B cell (primary cell): ENCODE results near the gene SEPSECS. TPM values are rescaled to one million over a fixed set of nuclear protein-coding genes. Genes with fewer than 3 reads are reported as not detected.

ENCODE experiments used
- ATAC-seq: fragments of 200-7000 bp; cut with Tn5 transposase; one replicate; pipeline ENCODE4 v1.10.0; 2021; ENCODE audit warnings: low read depth, mild to moderate bottlenecking, moderate number of reproducible peaks, moderate library complexity
- CTCF ChIA-PET: fragments of 350-600 bp; sonication (Branson Sonifier 250); formaldehyde crosslinking; loops from one replicate; lab custom pipeline; 2021; ENCODE audit warnings: antibody characterized with exemption, inconsistent platforms; lab: Charles Lee
- POLR2A ChIA-PET: fragments of 350-600 bp; sonication (Branson Sonifier 250); formaldehyde crosslinking; loops from one replicate; lab custom pipeline; 2021; ENCODE audit warnings: antibody characterized with exemption; lab: Charles Lee
- DNase-seq: peaks from one replicate; pipeline ENCODE4 v3.0.0; 2013
- H2AFZ ChIP-seq: 2 replicates; pipeline ENCODE4 v1.6.1; 2012; ENCODE audit warnings: mild to moderate bottlenecking, low read depth, low read length; ENCODE audit not compliant: insufficient read depth, poor library complexity, severe bottlenecking
- H3K27ac ChIP-seq, 2 donors: 1 replicate in 1 of 2; 2 replicates in 1 of 2; pipeline ENCODE4 v1.5.1; 2012 to 2013; ENCODE audit warnings: low read length in 2 of 2, mild to moderate bottlenecking in 2 of 2, moderate library complexity in 1 of 2
- H3K27me3 ChIP-seq, 4 experiments: fragments of 200-600 bp in 1 of 4; sonication (generic) in 1 of 4; replicated peaks in 1 of 4; 1 replicate in 2 of 4; 2 replicates in 2 of 4; pipeline versions ENCODE4 v1.6.1 to v1.7.0; 2013 to 2016; ENCODE audit warnings: low read length in 3 of 4, mild to moderate bottlenecking in 2 of 4, mixed read lengths in 1 of 4, moderate library complexity in 1 of 4; ENCODE audit not compliant: insufficient read depth in 4 of 4, control insufficient read depth in 3 of 4; ENCODE audit errors: control extremely low read depth in 1 of 4
- H3K36me3 ChIP-seq, 2 experiments: replicated peaks in 1 of 2; 1 replicate in 1 of 2; 2 replicates in 1 of 2; pipeline versions ENCODE4 v1.6.1 to v1.7.1; 2013; ENCODE audit warnings: low read length in 1 of 2; ENCODE audit not compliant: insufficient read depth in 2 of 2, control insufficient read depth in 1 of 2; ENCODE audit errors: control extremely low read depth in 1 of 2, extremely low read depth in 1 of 2
- H3K4me1 ChIP-seq, 2 donors: fragments of 200-600 bp in 1 of 2; sonication (generic) in 1 of 2; 1 replicate in 1 of 2; 2 replicates in 1 of 2; pipeline versions ENCODE4 v1.5.1 to v1.6.1; 2013 to 2017; ENCODE audit warnings: low read length in 2 of 2; ENCODE audit not compliant: control insufficient read depth in 2 of 2, insufficient read depth in 2 of 2
- H3K4me2 ChIP-seq: replicated peaks from 2 replicates; pipeline ENCODE3; 2012; ENCODE audit warnings: mild to moderate bottlenecking, low read depth, low read length; ENCODE audit not compliant: poor library complexity, severe bottlenecking
- H3K4me3 ChIP-seq, 5 experiments: fragments of 200-600 bp in 1 of 5; sonication (generic) in 1 of 5; 1 replicate in 3 of 5; 2 replicates in 2 of 5; pipeline versions ENCODE4 v1.5.1 to v1.7.0; 2011 to 2016; ENCODE audit warnings: low read length in 4 of 5, mild to moderate bottlenecking in 4 of 5, low read depth in 2 of 5, control low read depth in 1 of 5, moderate library complexity in 1 of 5; ENCODE audit not compliant: insufficient read depth in 1 of 5; ENCODE audit errors: control extremely low read depth in 1 of 5, extremely low read depth in 1 of 5
- H3K79me2 ChIP-seq: fragments of 200-600 bp; sonication (generic); one replicate; pipeline ENCODE4 v1.6.0; 2016; ENCODE audit warnings: low read length; ENCODE audit not compliant: control insufficient read depth, insufficient read depth
- H3K9ac ChIP-seq: fragments of 200-600 bp; sonication (generic); 2 replicates; pipeline ENCODE4 v1.6.1; 2017; ENCODE audit warnings: mild to moderate bottlenecking, low read length, moderate library complexity
- H3K9me3 ChIP-seq, 3 donors: one replicate each; pipeline versions ENCODE4 v1.6.1 to v1.7.1; 2013; ENCODE audit warnings: low read length in 2 of 3; ENCODE audit not compliant: control insufficient read depth in 2 of 3, insufficient read depth in 1 of 3; ENCODE audit errors: control extremely low read depth in 1 of 3
- H4K20me1 ChIP-seq: 2 replicates; pipeline ENCODE4 v1.6.0; 2012; ENCODE audit warnings: mild to moderate bottlenecking, low read length; ENCODE audit not compliant: insufficient read depth, control insufficient read depth, poor library complexity, severe bottlenecking
- H3K27ac Mint-ChIP-seq: one replicate; pipeline ENCODE4 v1.8.0; 2021; ENCODE audit warnings: mixed read lengths
- H3K27me3 Mint-ChIP-seq: one replicate; pipeline ENCODE4 v1.8.0; 2021; ENCODE audit warnings: mixed read lengths
- H3K4me1 Mint-ChIP-seq: one replicate; pipeline ENCODE4 v1.8.0; 2021; ENCODE audit warnings: mixed read lengths
- H3K4me3 Mint-ChIP-seq: one replicate; pipeline ENCODE4 v1.8.0; 2021; ENCODE audit warnings: mixed read lengths
- H3K9me3 Mint-ChIP-seq: one replicate; pipeline ENCODE4 v1.8.0; 2022; ENCODE audit warnings: mixed read lengths; ENCODE audit not compliant: insufficient read depth
- EZH2 ChIP-seq: IDR thresholded peaks from 2 replicates; pipeline ENCODE4 v1.6.1; 2012; ENCODE audit warnings: borderline replicate concordance, low read depth, mild to moderate bottlenecking, moderate library complexity, low read length; ENCODE audit not compliant: insufficient read depth, poor library complexity, severe bottlenecking
- WGBS: methylation state at CpG from one replicate; pipeline ENCODE4 v1.1.5; 2013; ENCODE audit warnings: missing lambda C conversion rate; ENCODE audit not compliant: insufficient coverage; 5-methylcytosine and 5-hydroxymethylcytosine counted together
- intact Hi-C: fragments of 100-400 bp; cut with micrococcal nuclease; formaldehyde crosslinking; loops from one replicate; pipeline ENCODE4 v1.10.0; 2022
- polyA plus RNA-seq: library from polyadenylated mRNA; depleted of rRNA; stranded (reverse); fragments of >200 nt; gene quantifications from 2 replicates; pipeline ENCODE4 v1.2.3, GENCODE V29; 2012
- total RNA-seq, 2 donors: library from RNA; stranded (reverse); fragments of 120-200 nt in 1 of 2; gene quantifications; 1 replicate in 1 of 2; 2 replicates in 1 of 2; pipeline versions ENCODE4 v1.2.3 to v1.2.4, GENCODE V29; 2013 to 2022
- TF ChIP-seq, protein P1 (sequence below): fragments of 200-600 bp; IDR thresholded peaks from one replicate; pipeline ENCODE4 v1.8.0; 2022; ENCODE audit warnings: antibody characterized with exemption, mild to moderate bottlenecking

The SEPSECS gene
- total and polyA plus RNA-seq, 2 donors (not counting 1 experiment from before 2014, with no cell fraction given): 6.2 to 17.0 TPM

GRCh38 chr4:25174674-25175073 lies 14.4 kb upstream of the SEPSECS start:
- Mint-ChIP-seq H3K27me3 (no peaks in the 10 kb centered on the region), H3K9me3 (no peaks in the 10 kb centered on the region), H3K4me3 (no peak overlapping the region), H3K27ac (no peak overlapping the region), H3K4me1 (no peaks in the 10 kb centered on the region)
- Histone ChIP-seq H3K79me2 (no peaks in the 10 kb centered on the region), H3K9me3 (no peaks in the 10 kb centered on the region), H3K4me1 (no peaks in the 10 kb centered on the region), H3K4me3 (no peak overlapping the region), H3K9ac (no peak overlapping the region), H3K27ac (no peak overlapping the region), H4K20me1 (no peaks in the 10 kb centered on the region), H2AFZ (no peak overlapping the region), H3K36me3 (peaks cover 5 to 9% of the 10 kb centered on the region in 2 experiments), H3K4me2 (no peak overlapping the region), H3K27me3 (no peaks in the 10 kb centered on the region)
- 100% methylated on average over 3 of the region's 3 CpGs for WGBS
- CTCF ChIA-PET: no interaction called here
- DNase-seq (no peak), ATAC-seq (no peak)
- POLR2A ChIA-PET: no interaction called here
- TF ChIP-seq, protein P1, sequence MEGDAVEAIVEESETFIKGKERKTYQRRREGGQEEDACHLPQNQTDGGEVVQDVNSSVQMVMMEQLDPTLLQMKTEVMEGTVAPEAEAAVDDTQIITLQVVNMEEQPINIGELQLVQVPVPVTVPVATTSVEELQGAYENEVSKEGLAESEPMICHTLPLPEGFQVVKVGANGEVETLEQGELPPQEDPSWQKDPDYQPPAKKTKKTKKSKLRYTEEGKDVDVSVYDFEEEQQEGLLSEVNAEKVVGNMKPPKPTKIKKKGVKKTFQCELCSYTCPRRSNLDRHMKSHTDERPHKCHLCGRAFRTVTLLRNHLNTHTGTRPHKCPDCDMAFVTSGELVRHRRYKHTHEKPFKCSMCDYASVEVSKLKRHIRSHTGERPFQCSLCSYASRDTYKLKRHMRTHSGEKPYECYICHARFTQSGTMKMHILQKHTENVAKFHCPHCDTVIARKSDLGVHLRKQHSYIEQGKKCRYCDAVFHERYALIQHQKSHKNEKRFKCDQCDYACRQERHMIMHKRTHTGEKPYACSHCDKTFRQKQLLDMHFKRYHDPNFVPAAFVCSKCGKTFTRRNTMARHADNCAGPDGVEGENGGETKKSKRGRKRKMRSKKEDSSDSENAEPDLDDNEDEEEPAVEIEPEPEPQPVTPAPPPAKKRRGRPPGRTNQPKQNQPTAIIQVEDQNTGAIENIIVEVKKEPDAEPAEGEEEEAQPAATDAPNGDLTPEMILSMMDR: no peak
- TF ChIP-seq EZH2: no peak
- intact Hi-C loops: no loop called here

- no peak for ATAC-seq
- TF ChIP-seq EZH2: no peak
- TF ChIP-seq, protein P1: no peak
- H3K27me3 ChIP-seq: no peaks in the 10 kb centered on the region
- H3K4me3 ChIP-seq: no peak overlapping the region
- no peak overlapping the region for H3K9ac ChIP-seq
- peaks cover 5 to 9% of the 10 kb centered on the region in 2 experiments for H3K36me3 ChIP-seq
- H3K4me2 ChIP-seq: no peak overlapping the region
- no peaks in the 10 kb centered on the region for H3K79me2 ChIP-seq
- intact Hi-C loops: no loop called here
- H2AFZ ChIP-seq: no peak overlapping the region
- H3K9me3 ChIP-seq: no peaks in the 10 kb centered on the region
- CTCF ChIA-PET: no interaction called here
- H3K27ac ChIP-seq: no peak overlapping the region
- no peak for DNase-seq
- H3K27me3 Mint-ChIP-seq: no peaks in the 10 kb centered on the region
- 89% methylated on average over 1 of the region's 3 CpGs for WGBS
- H3K9me3 Mint-ChIP-seq: no peaks in the 10 kb centered on the region
- H3K4me3 Mint-ChIP-seq: no peak overlapping the region
- H3K4me1 Mint-ChIP-seq: no peaks in the 10 kb centered on the region
- H4K20me1 ChIP-seq: no peaks in the 10 kb centered on the region
- H3K27ac Mint-ChIP-seq: no peak overlapping the region
- H3K4me1 ChIP-seq: no peaks in the 10 kb centered on the region
- POLR2A ChIA-PET: interaction anchor here (0.5 kb wide), 1 partner anchor 29 kb away, joined by 3 read pairs; no protein-coding TSS in a partner anchor
Measured at GRCh38 chr4:25172961-25173915, 13.0 kb upstream of the SEPSECS start.
